CD4-positive, alpha-beta T cell treated with Interleukin-10 for 1 hour (primary cell): ENCODE results near the gene NECTIN3.
A peak's percentile ranks its signal among the peaks of the same experiment; 100 is the strongest.

ENCODE experiments used
- DNase-seq: peaks from one replicate; pipeline ENCODE4 v3.0.0-alpha.2; 2020

NECTIN3 gene

DNA sequence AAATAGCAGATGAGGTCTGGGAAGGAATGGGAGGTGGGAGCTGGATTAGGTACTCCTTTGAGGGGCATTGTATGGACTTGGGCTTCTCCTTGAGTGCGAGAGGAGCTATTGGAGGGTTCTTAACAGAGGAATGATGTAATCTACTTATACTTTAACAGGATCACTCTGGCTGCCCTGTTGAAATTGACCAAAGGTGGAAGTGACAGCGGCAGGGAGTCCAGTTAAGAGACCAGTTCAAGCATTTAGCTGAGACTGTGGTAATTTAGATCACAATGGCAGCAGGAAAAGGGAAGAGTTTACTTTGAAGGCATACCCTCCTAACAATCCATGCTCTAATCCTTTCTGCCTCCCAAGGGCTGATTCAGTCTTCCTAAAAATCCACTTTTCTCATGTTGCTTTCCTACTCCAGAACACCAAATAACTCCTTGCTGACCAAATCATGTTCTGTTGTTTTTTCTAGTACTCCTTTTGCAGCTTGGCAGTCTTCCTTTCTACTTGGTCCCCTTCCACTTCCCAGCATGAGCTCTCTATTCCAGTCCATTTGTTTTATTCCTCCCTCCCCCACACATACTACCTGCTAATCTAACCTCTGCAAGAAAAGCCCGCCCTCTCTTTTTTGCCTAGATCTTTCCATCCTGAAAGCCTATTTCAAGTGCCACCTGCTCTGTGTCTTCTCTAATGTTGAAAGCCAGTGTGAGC lies 139.4 kb downstream of the NECTIN3 start:
- DNase-seq, result no peak

DNA sequence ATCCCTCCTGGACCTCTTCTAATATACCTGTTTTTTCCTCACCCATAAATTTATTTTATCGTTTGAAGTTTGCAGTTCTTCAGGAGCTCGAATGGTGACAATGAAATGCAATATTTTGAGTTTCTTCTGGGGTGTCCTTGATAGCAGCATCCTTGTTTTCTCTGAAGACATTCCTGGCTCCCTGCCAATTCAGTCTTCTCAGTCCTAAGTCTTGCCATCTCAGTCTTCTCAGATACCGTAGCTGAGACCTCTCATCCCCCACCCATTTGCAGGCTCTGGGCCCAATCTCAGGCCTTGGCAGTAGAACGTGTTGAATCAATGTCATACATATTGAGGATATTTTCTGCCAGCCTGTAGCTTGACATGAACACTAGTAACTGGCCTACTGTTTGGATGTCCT lies 140.9 kb downstream of the NECTIN3 start:
- no peak for DNase-seq

- no peak for DNase-seq
These were observed 143.9 kb downstream of the NECTIN3 start for GRCh38 chr3:111215481-111215880.

- DNase-seq, result no peak
These were observed 147.0 kb downstream of the NECTIN3 start for GRCh38 chr3:111218615-111219014.

DNA sequence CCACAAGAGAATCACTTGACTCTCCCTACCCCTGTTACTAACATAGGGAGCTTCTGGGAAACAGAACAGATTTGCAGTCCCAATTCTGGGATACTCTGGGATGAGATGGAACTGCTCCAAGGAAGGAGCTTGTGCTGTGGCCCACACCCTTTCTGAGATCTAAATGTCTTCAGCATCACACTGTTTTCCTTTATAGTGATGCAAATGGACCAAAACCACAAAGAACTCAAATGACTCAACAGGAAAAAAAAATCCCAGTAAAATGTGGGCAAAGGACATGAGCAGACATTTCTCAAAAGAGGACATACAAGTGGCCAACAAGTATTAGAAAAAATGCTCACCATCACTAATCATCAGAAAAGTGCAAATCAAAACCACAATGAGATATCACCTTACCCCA lies 155.6 kb downstream of the NECTIN3 start:
- no peak for DNase-seq

DNA sequence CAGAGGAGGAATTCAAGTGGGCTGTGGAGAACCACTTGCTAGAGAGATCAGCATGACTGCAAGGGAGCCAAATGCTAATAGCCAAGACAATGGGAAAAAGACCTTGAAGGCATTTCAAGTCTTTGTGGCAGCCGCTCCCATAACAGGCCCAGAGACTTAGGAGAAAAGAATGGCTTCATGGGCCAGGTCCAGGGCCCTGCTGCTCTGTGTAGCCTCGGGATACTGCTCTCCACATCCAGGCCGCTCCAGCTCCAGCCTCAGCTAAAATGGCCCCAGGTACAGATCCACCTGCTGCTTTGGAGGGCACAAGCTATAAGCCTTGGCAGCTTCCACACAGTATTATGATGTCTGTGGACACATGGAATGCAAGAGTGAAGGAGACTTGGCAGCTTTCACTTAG lies 157.7 kb downstream of the NECTIN3 start:
- DNase-seq, result no peak

- DNase-seq, result no peak
These were observed 165.5 kb downstream of the NECTIN3 start for GRCh38 chr3:111236836-111237713.

GRCh38 chr3:111237946-111238345 lies 166.3 kb downstream of the NECTIN3 start:
- DNase-seq, result no peak

DNA sequence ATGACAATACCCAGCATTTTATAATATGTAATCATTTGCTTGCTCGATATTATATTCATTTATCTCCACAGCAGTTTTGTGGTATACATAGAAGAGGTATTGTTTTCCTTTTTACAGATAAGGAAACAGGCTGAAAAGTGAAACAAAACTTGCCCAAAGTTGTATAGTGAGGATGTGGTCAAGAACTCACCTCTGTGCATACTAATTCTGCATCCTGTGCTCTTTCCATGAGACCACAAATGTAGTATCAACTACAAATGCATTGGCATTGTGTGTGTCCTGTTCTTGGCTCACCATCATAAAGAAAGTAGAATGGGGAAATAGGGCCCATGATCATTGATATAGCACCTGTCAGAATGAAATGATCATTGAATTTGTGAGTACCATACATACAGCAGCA lies 167.3 kb downstream of the NECTIN3 start:
- DNase-seq, result peak; percentile 56

- no peak for DNase-seq
These were observed 170.3 kb downstream of the NECTIN3 start for GRCh38 chr3:111241960-111242359.
